MM.1S (cell line): ENCODE measurements around the gene PBX3.

Experiments
- EZH2phosphoT487 ChIP-seq: fragments of 300-600 bp; sonication (generic); IDR thresholded peaks from 2 replicates; pipeline ENCODE4 v1.6.1; 2018; ENCODE audit warnings: antibody characterized with exemption, low read length
- TF ChIP-seq, protein P1 (sequence below): fragments of 300-600 bp; sonication (generic); IDR thresholded peaks from 2 replicates; pipeline ENCODE4 v1.5.1; 2016; ENCODE audit warnings: antibody characterized with exemption, low read length, mixed read lengths

DNA sequence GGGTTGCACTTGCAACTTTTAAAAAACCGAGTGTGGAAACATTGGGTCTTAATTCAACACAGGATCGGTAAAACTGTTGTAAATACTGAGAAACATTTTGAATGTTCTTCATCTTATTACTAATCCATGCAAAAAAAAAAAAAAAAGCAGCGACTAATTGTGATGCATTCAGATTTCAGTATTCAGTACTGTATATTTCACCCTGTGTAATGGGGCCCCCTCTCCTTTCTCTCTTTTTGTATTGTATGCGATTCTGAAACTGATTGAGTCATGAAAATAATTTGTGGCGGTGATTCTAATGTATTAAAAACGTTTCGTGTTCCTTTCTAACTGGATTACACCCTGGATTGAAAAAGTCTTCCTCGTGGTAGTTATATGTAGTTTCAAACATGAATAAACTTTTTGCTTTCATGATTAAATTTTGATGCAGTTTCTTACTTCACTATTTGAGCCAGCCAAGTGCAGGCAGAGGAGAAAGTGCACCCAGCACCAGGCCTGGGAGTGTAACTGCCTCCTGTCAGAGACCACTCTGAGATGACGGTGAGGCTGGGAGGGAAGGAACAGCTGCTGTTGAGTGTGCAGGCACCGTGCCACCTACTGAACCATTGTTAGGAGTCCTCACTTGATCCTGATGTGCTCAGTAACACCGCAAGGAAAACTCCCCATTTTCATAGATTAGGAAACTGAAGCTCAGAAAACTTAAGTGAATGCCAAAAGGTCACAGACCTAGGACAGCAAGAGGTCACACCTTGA lies 220.0 kb downstream of the PBX3 start:
- TF ChIP-seq, protein P1, sequence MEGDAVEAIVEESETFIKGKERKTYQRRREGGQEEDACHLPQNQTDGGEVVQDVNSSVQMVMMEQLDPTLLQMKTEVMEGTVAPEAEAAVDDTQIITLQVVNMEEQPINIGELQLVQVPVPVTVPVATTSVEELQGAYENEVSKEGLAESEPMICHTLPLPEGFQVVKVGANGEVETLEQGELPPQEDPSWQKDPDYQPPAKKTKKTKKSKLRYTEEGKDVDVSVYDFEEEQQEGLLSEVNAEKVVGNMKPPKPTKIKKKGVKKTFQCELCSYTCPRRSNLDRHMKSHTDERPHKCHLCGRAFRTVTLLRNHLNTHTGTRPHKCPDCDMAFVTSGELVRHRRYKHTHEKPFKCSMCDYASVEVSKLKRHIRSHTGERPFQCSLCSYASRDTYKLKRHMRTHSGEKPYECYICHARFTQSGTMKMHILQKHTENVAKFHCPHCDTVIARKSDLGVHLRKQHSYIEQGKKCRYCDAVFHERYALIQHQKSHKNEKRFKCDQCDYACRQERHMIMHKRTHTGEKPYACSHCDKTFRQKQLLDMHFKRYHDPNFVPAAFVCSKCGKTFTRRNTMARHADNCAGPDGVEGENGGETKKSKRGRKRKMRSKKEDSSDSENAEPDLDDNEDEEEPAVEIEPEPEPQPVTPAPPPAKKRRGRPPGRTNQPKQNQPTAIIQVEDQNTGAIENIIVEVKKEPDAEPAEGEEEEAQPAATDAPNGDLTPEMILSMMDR = no peak
- no peak for TF ChIP-seq EZH2phosphoT487
